Naive thymus-derived CD8-positive, alpha-beta T cell (primary cell): Measurements from ENCODE around the gene FAM131C. TPM values are rescaled to one million over a fixed set of nuclear protein-coding genes. Genes with fewer than 3 reads are reported as not detected.

ENCODE experiments used
- ATAC-seq, 2 donors: fragments of 150-1000 bp; cut with Tn5 transposase in 1 of 2; sonication (Bioruptor Pico), chemical (Tn5 transposase) in 1 of 2; 1 replicate in 1 of 2; 2 replicates in 1 of 2; pipeline ENCODE4 v1.10.0; 2021; ENCODE audit warnings: mild to moderate bottlenecking in 2 of 2, moderate library complexity in 2 of 2
- POLR2A ChIA-PET: fragments of 350-600 bp; sonication (Branson Sonifier 250); formaldehyde crosslinking; loops from one replicate; lab custom pipeline; 2021; ENCODE audit warnings: antibody characterized with exemption; lab: Charles Lee
- DNase-seq, 10 donors: peaks; one replicate each; pipeline versions ENCODE4 v3.0.0 to v3.0.0-alpha.2; 2020 to 2022
- H3K27ac Mint-ChIP-seq, 10 donors: one replicate each; pipeline ENCODE4 v1.8.0; 2020 to 2022; ENCODE audit warnings: mild to moderate bottlenecking in 10 of 10, mixed read lengths in 10 of 10, moderate library complexity in 4 of 10, inconsistent platforms in 1 of 10
- H3K27me3 Mint-ChIP-seq, 5 donors: one replicate each; pipeline ENCODE4 v1.8.0; 2021 to 2022; ENCODE audit warnings: mixed read lengths in 5 of 5
- H3K36me3 Mint-ChIP-seq, 3 donors: one replicate each; pipeline ENCODE4 v1.8.0; 2020 to 2022; ENCODE audit warnings: mixed read lengths in 3 of 3, mild to moderate bottlenecking in 2 of 3, inconsistent platforms in 1 of 3
- H3K4me1 Mint-ChIP-seq, 4 donors: one replicate each; pipeline ENCODE4 v1.8.0; 2021 to 2022; ENCODE audit warnings: mixed read lengths in 4 of 4
- H3K4me3 Mint-ChIP-seq, 10 donors: one replicate each; pipeline ENCODE4 v1.8.0; 2020 to 2022; ENCODE audit warnings: mild to moderate bottlenecking in 10 of 10, mixed read lengths in 10 of 10, moderate library complexity in 6 of 10, inconsistent platforms in 1 of 10
- H3K9me3 Mint-ChIP-seq, 9 donors: one replicate each; pipeline ENCODE4 v1.8.0; 2020 to 2022; ENCODE audit warnings: mixed read lengths in 9 of 9, mild to moderate bottlenecking in 3 of 9, inconsistent platforms in 1 of 9, moderate library complexity in 1 of 9
- polyA plus RNA-seq, 3 donors: library from polyadenylated mRNA; unstranded; fragments of 300-500 nt; fragmentation: Illumina TruSeq; gene quantifications; one replicate each; pipeline ENCODE4 v1.2.3, GENCODE V29; 2021
- total RNA-seq, 8 experiments: library from RNA in 2 of 8; stranded (reverse) in 2 of 8; gene quantifications; one replicate each; pipeline ENCODE4 v1.2.3 and lab custom pipeline; 2021 to 2026

FAM131C gene
- total and polyA plus RNA-seq, 5 experiments from 2014 or later = not detected

DNA sequence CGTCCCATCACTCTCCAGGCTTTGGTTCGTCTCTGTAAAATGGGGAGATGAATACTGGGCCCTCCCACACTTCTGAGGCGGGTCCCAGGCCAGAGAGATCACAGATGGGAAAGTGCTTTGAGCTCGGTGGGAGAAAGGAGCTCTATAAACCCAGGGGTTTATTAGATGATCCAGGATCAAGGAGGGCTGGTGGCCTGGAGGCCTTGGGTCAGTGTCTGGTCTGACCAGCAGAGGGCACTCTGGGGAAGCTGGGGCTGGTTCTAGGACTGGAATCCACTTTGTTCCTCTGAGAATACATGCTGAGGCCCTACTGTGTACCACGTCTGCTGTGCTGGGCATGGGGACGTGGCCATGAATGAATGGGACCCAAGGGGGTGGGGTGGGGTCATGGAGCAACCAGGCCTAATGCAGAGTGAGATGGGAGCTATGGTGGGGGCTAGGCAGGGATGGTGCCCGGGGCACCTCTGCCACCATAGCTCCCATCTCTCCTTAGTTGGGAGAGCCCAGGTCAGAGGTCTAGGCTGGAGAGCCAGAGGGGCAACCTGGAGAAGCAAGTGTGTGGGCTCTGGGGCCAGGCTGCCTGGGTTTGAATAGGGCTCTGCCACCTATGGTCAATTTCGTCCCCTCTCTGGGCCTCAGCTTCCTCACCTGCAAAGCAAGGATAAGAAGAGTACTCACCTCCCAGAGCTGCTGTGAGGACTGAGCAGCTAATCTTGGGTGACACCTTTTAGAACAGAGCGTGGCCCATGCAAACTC, 9.0 kb upstream of the FAM131C start:
- DNase-seq = peak in 9 of 10 donors; percentile 14 to 71 (median 46)
- Mint-ChIP-seq H3K27ac (peak overlapping the region in 2 of 10 donors; percentile 27 to 85), H3K4me3 (no peak overlapping the region), H3K27me3 (peaks cover 0 to 2% (median 1%) of the 10 kb centered on the region in 5 donors), H3K9me3 (no peaks in the 10 kb centered on the region), H3K36me3 (no peaks in the 10 kb centered on the region), H3K4me1 (peaks cover 5 to 8% (median 6%) of the 10 kb centered on the region in 4 donors)
- POLR2A ChIA-PET = interaction anchor here (0.6 to 1.2 kb wide), 2 partner anchors 104 to 438 kb away, joined by 3 to 7 read pairs; no protein-coding TSS in a partner anchor
- ATAC-seq = no peak

DNA sequence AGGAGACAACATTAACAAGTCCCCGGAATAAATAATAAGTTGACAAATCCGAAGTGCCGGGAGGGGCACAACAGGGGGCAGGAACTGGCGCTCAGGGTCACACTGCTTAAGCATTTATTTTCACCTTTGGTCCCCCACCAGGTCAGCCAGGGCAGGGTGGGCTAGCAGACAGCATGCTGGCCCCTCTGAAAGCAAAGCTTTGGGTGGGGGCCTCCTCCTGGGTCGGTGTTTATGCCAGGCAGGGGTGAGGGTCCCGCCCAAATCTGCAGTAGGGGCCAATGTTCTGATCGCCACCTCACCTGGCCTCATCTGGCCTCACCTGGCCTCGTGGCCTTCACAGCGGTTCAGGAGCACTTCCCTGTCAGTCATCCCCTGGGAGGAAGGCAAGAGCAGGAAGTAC, 8.2 kb upstream of the FAM131C start:
- peaks cover 5 to 8% (median 6%) of the 10 kb centered on the region in 4 donors for H3K4me1 Mint-ChIP-seq
- no peaks in the 10 kb centered on the region for H3K9me3 Mint-ChIP-seq
- ATAC-seq = no peak
- peaks cover 0 to 7% (median 2%) of the 10 kb centered on the region in 5 donors for H3K27me3 Mint-ChIP-seq
- POLR2A ChIA-PET = interaction anchor here (1.2 kb wide), 1 partner anchor 105 kb away, joined by 3 read pairs; no protein-coding TSS in a partner anchor
- H3K36me3 Mint-ChIP-seq = no peaks in the 10 kb centered on the region
- DNase-seq = peak in 1 of 10 donors; percentile 37
- no peak overlapping the region for H3K27ac Mint-ChIP-seq
- H3K4me3 Mint-ChIP-seq = no peak overlapping the region

DNA sequence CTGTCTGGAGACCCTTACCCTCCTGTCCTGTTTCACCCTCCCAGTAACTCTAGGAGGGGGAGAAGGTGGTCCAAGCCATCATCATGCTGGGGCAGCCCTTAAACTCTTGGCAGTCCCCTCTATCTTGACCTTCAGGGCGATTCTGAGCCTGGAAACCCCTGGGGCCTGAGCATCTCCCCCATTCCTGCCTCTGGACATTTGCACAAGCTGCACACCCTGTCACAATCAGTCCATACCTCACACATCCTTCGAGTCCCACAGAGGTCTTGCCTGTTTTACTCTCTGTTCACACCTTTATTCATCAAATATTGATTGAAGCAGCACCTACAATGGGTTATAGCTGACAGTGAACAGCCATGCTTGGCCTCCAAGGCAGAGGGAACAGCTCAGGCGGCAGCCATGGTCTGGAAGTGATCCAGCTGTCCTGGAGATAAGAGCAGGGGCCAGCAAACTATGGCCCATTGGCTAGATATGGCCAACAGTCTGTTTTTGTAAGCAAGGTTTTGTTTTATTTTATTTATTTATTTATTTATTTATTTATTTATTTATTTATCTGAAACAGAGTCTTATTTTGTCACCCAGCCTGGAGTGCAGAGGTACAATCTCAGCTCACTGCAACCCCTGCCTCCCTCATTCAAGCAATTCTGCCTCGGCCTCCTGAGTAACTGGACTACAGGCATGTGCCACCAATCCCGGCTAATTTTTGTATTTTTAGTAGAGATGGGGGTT, 7.1 kb upstream of the FAM131C start:
- Mint-ChIP-seq H3K36me3 (no peaks in the 10 kb centered on the region), H3K9me3 (no peaks in the 10 kb centered on the region), H3K27ac (peak overlapping the region in 1 of 10 donors; percentile 75), H3K4me1 (peaks cover 5 to 8% (median 6%) of the 10 kb centered on the region in 4 donors), H3K27me3 (peaks cover 0 to 7% (median 2%) of the 10 kb centered on the region in 5 donors), H3K4me3 (peak overlapping the region in 1 of 10 donors; percentile 7)
- DNase-seq (no peak), ATAC-seq (no peak)
- POLR2A ChIA-PET = no interaction called here

DNA sequence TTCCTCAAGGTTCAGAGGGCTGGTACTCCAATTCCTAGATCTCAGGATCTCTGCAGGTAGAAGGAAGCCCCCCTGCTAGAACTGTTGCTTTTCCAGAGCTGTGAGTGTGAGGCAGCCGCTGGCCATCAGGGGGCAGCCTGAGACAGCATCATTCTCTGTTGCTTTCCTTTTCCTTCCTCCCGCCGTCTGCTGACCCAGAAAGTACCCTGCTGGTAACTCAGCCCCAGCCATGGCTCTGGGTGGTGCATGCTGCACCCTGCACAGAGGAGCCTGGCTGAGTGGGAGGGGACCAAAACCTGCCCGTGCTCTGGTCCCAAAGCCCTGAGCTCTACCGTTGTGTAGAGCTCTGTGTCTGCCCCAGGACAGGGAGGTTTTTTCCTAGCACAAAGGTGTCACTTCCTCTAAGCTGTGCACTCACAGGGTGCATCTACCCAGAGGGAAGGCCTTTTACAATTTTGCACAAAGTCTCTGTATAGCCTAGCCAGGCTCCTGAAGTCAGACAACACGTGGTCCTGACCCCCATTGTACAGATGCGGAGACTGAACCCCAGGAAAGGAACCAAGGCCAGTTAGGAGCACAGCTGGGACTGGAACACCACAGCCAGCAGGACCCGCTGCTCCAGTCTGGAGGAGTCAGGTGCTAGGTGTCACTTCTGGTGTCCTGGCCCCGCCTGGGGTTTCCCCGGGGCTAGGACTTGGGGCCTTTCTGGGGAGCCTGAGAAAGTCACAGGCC, 5.6 kb upstream of the FAM131C start:
- POLR2A ChIA-PET = interaction anchor here (0.6 to 1.8 kb wide), 6 partner anchors 15 to 287 kb away, joined by 3 to 8 read pairs (median 6); partner anchors contain the start of gene CPLANE2
- Mint-ChIP-seq H3K27me3 (peaks cover 5 to 15% (median 6%) of the 10 kb centered on the region in 5 donors), H3K36me3 (no peaks in the 10 kb centered on the region), H3K4me1 (peaks cover 5 to 11% (median 8%) of the 10 kb centered on the region in 4 donors), H3K4me3 (peak overlapping the region in 9 of 10 donors; percentile 65 to 86 (median 74)), H3K9me3 (no peaks in the 10 kb centered on the region), H3K27ac (peak overlapping the region in 4 of 10 donors; percentile 62 to 82 (median 72))
- DNase-seq = peak; percentile 39 to 83 (median 70)
- ATAC-seq = peak; percentile 87 to 90

DNA sequence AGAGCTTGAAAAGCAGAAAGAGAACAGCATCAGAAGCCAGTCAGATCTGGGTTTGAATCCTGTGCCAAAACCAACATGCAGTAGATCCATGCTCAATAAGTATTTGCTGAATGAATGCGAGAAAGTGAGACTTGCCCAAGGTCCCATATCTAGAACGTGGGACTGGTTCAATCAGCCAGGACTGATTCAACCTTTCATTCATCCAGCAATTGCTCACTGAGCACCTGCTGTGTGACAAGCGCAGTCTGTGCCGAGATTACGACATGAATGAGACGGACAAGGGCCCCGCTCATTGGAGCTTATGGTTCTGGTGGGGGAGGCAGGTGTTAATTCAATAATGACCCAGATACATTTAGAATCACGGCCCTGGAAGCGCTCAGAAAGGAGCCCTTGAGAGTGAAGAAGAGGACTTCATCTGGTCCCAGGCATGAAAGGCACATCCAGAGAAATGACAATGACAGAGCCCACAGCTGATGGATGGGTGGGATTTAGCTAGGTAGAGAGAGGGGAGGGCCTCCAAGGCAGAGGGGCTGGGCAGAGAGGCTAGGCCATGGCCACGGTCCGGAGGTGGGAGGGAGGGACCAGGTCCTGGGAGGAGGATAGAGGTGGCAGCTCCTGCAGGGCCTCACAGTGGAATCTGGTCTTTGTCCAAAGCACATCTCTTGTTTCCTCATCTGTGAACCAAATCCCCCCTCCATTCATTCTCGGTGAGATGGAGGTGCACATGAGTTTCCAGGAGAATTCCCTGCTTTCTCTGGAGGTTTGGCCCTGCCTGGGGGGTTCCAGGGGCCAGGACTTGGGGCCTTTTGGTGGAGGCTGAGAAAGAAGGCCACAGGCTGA, 4.2 kb upstream of the FAM131C start:
- POLR2A ChIA-PET = interaction anchor here (1.6 to 1.8 kb wide), 2 partner anchors 16 to 166 kb away, joined by 5 read pairs; no protein-coding TSS in a partner anchor
- no peak for ATAC-seq
- H3K4me3 Mint-ChIP-seq = no peak overlapping the region
- peaks cover 8 to 17% (median 12%) of the 10 kb centered on the region in 4 donors for H3K4me1 Mint-ChIP-seq
- peak overlapping the region in 1 of 10 donors; percentile 27 for H3K27ac Mint-ChIP-seq
- H3K27me3 Mint-ChIP-seq = peaks cover 9 to 21% (median 12%) of the 10 kb centered on the region in 5 donors
- H3K36me3 Mint-ChIP-seq = no peaks in the 10 kb centered on the region
- H3K9me3 Mint-ChIP-seq = no peaks in the 10 kb centered on the region
- DNase-seq = no peak

DNA sequence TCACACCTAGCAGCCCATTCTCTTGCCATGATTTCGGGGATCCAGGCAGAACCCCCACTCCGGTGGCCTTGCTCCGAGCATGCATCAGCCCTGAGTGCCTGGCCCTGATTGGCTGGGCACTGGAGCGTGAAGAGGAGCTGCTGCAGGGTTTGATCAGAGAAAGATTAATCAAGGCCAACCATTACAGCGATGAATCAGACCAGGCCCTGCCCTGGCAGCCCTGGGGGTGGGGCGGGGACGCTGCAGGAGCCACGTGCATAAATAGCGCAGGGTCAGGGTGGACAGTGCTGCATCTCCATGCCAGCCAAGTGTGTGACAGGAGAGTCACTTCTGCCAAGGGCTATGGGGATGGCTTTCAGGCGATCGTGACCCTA, 3.4 kb upstream of the FAM131C start:
- H3K27ac Mint-ChIP-seq = peak overlapping the region in 1 of 10 donors; percentile 41
- no peaks in the 10 kb centered on the region for H3K36me3 Mint-ChIP-seq
- peak overlapping the region in 1 of 10 donors; percentile 10 for H3K4me3 Mint-ChIP-seq
- DNase-seq (no peak), ATAC-seq (no peak)
- H3K27me3 Mint-ChIP-seq = peaks cover 11 to 21% (median 12%) of the 10 kb centered on the region in 5 donors
- no peaks in the 10 kb centered on the region for H3K9me3 Mint-ChIP-seq
- POLR2A ChIA-PET = no interaction called here
- peaks cover 10 to 17% (median 14%) of the 10 kb centered on the region in 4 donors for H3K4me1 Mint-ChIP-seq

DNA sequence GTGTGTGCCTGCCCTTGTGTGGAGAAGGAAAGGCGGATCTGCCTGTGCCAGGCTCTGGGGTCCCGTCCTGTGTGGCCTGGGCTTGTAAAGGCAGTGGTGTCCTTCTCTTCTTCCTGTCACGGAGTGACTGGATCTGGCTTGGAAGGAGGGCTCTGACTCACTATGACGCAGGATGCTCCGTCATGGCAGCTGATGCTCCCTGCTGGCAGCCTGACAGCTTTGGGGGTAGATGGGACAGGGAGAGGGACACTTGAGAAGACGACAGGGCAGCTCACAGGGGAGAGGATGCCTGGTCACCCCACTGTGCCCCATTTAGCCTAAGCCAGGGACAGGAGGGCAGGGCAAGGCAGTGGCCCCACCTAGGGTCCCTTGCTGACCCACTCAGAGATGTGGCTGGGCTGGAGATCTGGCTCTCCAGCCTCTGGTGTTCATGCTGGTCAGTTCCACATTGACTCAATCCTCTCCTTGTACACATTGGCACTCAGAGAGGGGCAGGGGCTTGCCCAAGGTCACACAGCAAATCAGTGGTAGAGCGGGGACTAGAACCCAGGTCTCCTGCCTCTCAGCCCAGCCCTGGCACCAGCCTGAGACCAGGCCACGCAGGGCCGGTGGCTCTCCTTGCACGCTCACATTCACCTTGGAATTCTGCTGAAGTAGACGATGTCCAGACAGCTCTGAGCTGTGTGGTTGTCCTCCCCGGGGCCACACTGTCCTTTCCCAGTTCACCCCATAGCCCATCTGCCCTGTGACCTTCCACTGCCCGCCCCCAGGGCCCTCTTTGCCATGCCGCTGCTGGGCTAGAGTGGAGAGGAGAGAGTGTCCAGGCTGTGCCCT, 2.8 kb upstream of the FAM131C start:
- no peak for DNase-seq
- H3K36me3 Mint-ChIP-seq = no peaks in the 10 kb centered on the region
- ATAC-seq = no peak
- POLR2A ChIA-PET = interaction anchor here (0.6 kb wide), 1 partner anchor 289 kb away, joined by 4 read pairs; no protein-coding TSS in a partner anchor
- H3K27ac Mint-ChIP-seq = peak overlapping the region in 1 of 10 donors; percentile 41
- peak overlapping the region in 1 of 10 donors; percentile 43 for H3K4me3 Mint-ChIP-seq
- peaks cover 10 to 17% (median 14%) of the 10 kb centered on the region in 4 donors for H3K4me1 Mint-ChIP-seq
- no peaks in the 10 kb centered on the region for H3K9me3 Mint-ChIP-seq
- peaks cover 11 to 21% (median 12%) of the 10 kb centered on the region in 5 donors for H3K27me3 Mint-ChIP-seq

DNA sequence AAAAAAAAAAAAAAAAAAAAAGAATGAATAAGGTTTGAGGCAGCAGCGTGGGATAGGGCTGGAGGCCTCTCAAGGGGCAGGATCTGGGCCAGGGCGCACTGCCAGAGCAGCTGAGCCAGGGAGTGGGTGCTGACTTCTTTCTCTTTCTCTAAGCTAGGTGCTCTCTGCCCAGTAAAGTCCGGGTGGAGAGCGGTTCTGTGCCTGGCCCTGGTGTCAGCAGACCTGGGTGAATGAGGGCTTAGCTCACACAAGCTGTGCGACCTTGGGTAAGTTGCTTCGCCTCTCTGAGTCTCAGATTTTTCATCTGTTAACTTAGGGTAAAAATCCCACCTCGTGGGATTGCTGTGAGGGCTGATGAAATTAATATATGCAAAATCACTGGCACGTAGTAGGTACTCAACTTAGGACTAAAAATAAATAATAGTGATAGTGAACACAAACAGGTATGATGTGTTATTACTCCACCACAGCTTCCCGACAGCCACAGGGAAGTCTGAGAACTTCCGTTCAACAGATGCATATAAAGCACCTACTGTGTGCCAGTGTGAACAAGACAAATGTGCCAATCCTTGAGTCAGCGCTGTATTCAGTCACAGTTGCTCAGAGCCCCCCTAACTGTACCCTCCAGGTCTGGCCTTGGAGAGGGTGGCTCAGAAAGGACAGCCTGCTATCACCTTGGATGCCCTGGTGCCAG, 2.0 kb upstream of the FAM131C start:
- no peaks in the 10 kb centered on the region for H3K9me3 Mint-ChIP-seq
- DNase-seq = no peak
- POLR2A ChIA-PET = interaction anchor here (0.6 kb wide), 1 partner anchor 290 kb away, joined by 4 read pairs; no protein-coding TSS in a partner anchor
- H3K4me3 Mint-ChIP-seq = peak overlapping the region in 1 of 10 donors; percentile 28
- no peaks in the 10 kb centered on the region for H3K36me3 Mint-ChIP-seq
- H3K4me1 Mint-ChIP-seq = peaks cover 10 to 22% (median 15%) of the 10 kb centered on the region in 4 donors
- no peak for ATAC-seq
- no peak overlapping the region for H3K27ac Mint-ChIP-seq
- H3K27me3 Mint-ChIP-seq = peaks cover 11 to 21% (median 12%) of the 10 kb centered on the region in 5 donors

DNA sequence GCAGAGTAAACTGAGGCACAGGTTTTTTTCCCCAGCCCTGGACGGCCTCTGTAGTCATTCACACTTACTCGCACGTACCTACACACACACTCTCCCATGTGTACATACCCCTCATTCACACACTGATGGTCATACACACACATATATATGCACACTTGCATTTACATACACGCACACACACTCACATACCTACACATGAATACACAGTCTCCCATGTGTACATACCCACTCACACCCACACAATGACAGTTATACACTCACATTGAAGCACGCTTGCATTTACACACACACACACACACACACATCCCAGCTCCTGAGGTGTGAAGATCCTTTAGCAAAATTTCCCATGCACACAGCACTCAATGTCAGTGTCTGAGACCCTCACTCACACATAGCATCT, 766 bp upstream of the FAM131C start:
- no peak for DNase-seq
- Mint-ChIP-seq H3K4me1 (peaks cover 11 to 30% (median 20%) of the 10 kb centered on the region in 4 donors), H3K27ac (no peak overlapping the region), H3K27me3 (peaks cover 11 to 21% (median 12%) of the 10 kb centered on the region in 5 donors), H3K9me3 (no peaks in the 10 kb centered on the region), H3K36me3 (no peaks in the 10 kb centered on the region), H3K4me3 (peak overlapping the region; percentile 47 to 87 (median 80))
- no peak for ATAC-seq
- POLR2A ChIA-PET = no interaction called here
